Kidney (tissue), 14 donors: Measurements from ENCODE around the gene SPATA9. TPM values are rescaled to one million over a fixed set of nuclear protein-coding genes. Genes with fewer than 3 reads are reported as not detected.

Experiments used
- DNase-seq, 5 donors: peaks; one replicate each; pipeline ENCODE4 v3.0.0-alpha.2; 2013 to 2020
- FAIRE-seq: peaks from 2 replicates; lab custom pipeline; 2012; peaks lifted over from hg19 to GRCh38; lab: Jason Lieb, UNC
- H3K27ac ChIP-seq, 2 donors: one replicate each; pipeline ENCODE4 v1.7.0; 2013; ENCODE audit warnings: low read depth in 2 of 2, low read length in 2 of 2, inconsistent platforms in 1 of 2
- H3K27me3 ChIP-seq: one replicate; pipeline ENCODE4 v1.7.1; 2013; ENCODE audit warnings: low read length, inconsistent platforms; ENCODE audit not compliant: control insufficient read depth, insufficient read depth
- H3K36me3 ChIP-seq, 3 donors: one replicate each; pipeline versions ENCODE4 v1.7.0 to v1.7.1; 2013; ENCODE audit warnings: low read length in 3 of 3, control low read depth in 1 of 3, inconsistent platforms in 1 of 3; ENCODE audit not compliant: insufficient read depth in 3 of 3, control insufficient read depth in 2 of 3
- H3K4me1 ChIP-seq, 3 donors: one replicate each; pipeline versions ENCODE4 v1.7.0 to v1.7.1; 2013; ENCODE audit warnings: low read length in 3 of 3, inconsistent platforms in 1 of 3, low read depth in 1 of 3; ENCODE audit not compliant: control insufficient read depth in 2 of 3, insufficient read depth in 2 of 3
- H3K4me3 ChIP-seq, 3 donors: one replicate each; pipeline versions ENCODE4 v1.7.0 to v1.8.1; 2013; ENCODE audit warnings: low read length in 3 of 3, control low read depth in 1 of 3, inconsistent platforms in 1 of 3
- H3K9ac ChIP-seq, 3 donors: one replicate each; pipeline versions ENCODE4 v1.7.0 to v1.7.1; 2013; ENCODE audit warnings: low read length in 3 of 3, control low read depth in 1 of 3, inconsistent platforms in 1 of 3
- H3K9me3 ChIP-seq, 3 donors: one replicate each; pipeline versions ENCODE4 v1.7.0 to v1.7.1; 2013; ENCODE audit warnings: low read length in 3 of 3, control low read depth in 1 of 3, inconsistent platforms in 1 of 3; ENCODE audit not compliant: control insufficient read depth in 2 of 3, insufficient read depth in 1 of 3
- CTCF ChIP-seq: IDR thresholded peaks from 3 replicates; pipeline ENCODE4 v1.5.1; 2012; ENCODE audit warnings: mild to moderate bottlenecking, moderate library complexity, borderline replicate concordance; ENCODE audit not compliant: insufficient read depth; ENCODE audit errors: extremely low read depth
- intact Hi-C: fragments of 100-400 bp; cut with DNase I; formaldehyde crosslinking; loops from one replicate; pipeline ENCODE4 v1.11.1; 2022
- polyA plus RNA-seq: library from polyadenylated mRNA; stranded (reverse); fragments of 350-450 nt; fragmentation: Illumina TruSeq; extraction: RNeasy Lipid Tissue Mini Kit (QIAGEN cat#74804); gene quantifications from one replicate; pipeline ENCODE4 v1.2.3, GENCODE V29; 2014; ENCODE audit warnings: low read depth, low replicate concordance; ENCODE audit not compliant: insufficient read depth
- total RNA-seq: library from RNA; stranded (reverse); fragmentation: NEBNext Ultra II Directional; extraction: Animal tissue kit (Norgen Biotek cat#: 25700); gene quantifications from one replicate; pipeline ENCODE4 v1.2.1, GENCODE V29; 2021
- donor health status: control.
- donor health status: control.
- donor health status: control.
- donor health status: control.
- donor health status: control.
- donor health status: DM: yes; HTN: yes; CAD: no.
- donor health status: Normal renal cell carcinoma (clear cell type).

SPATA9 gene
- total and polyA plus RNA-seq, 2 donors from 2014 or later: 1.0 to 1.1 TPM

GRCh38 chr5:95686651-95687050 is 3.9 kb upstream of the SPATA9 start:
- FAIRE-seq (no peak), DNase-seq (no peak)
- no peak for TF ChIP-seq CTCF
- Histone ChIP-seq H3K27me3 (no peaks in the 10 kb centered on the region), H3K9ac (no peak overlapping the region), H3K9me3 (peaks cover 0 to 1% (median 0%) of the 10 kb centered on the region in 3 donors), H3K36me3 (no peaks in the 10 kb centered on the region), H3K27ac (no peak overlapping the region), H3K4me3 (no peak overlapping the region), H3K4me1 (no peaks in the 10 kb centered on the region)
- intact Hi-C loops: no loop called here

- FAIRE-seq: no peak
- no peak overlapping the region for H3K9ac ChIP-seq
- H3K36me3 ChIP-seq: no peaks in the 10 kb centered on the region
- H3K27ac ChIP-seq: no peak overlapping the region
- no peak for TF ChIP-seq CTCF
- H3K4me3 ChIP-seq: no peak overlapping the region
- H3K27me3 ChIP-seq: no peaks in the 10 kb centered on the region
- H3K9me3 ChIP-seq: no peaks in the 10 kb centered on the region
- no peak for DNase-seq
- no peaks in the 10 kb centered on the region for H3K4me1 ChIP-seq
- intact Hi-C loops: no loop called here
These were observed 1.6 kb upstream of the SPATA9 start for GRCh38 chr5:95684361-95684760.

- Histone ChIP-seq H3K27ac (no peak overlapping the region), H3K27me3 (no peaks in the 10 kb centered on the region), H3K9me3 (no peaks in the 10 kb centered on the region), H3K4me1 (no peaks in the 10 kb centered on the region), H3K4me3 (no peak overlapping the region), H3K9ac (no peak overlapping the region), H3K36me3 (no peaks in the 10 kb centered on the region)
- intact Hi-C loops: no loop called here
- no peak for TF ChIP-seq CTCF
- peak in 3 of 5 donors; percentile 20 to 24 (median 21) for DNase-seq
- FAIRE-seq: no peak
These were observed 9.7 kb downstream of the SPATA9 start for GRCh38 chr5:95673081-95673480.

- Histone ChIP-seq H3K9me3 (no peaks in the 10 kb centered on the region), H3K9ac (no peak overlapping the region), H3K4me1 (no peaks in the 10 kb centered on the region), H3K4me3 (no peak overlapping the region), H3K36me3 (no peaks in the 10 kb centered on the region), H3K27ac (no peak overlapping the region), H3K27me3 (no peaks in the 10 kb centered on the region)
- no peak for DNase-seq
- intact Hi-C loops: no loop called here
- FAIRE-seq: no peak
- TF ChIP-seq CTCF: no peak
These were observed 10.2 kb downstream of the SPATA9 start for GRCh38 chr5:95672641-95673040.
